ENCODE data around the gene CERT1.
"Not testable (repeated sequence)": the region's sequence is repeated elsewhere in the genome, so short reads cannot be mapped to it uniquely, and the experiment has no call there.

CERT1 gene

GRCh38 chr5:75338408-75338807 lies 173.0 kb downstream of the CERT1 start:
- no peak for DNase-seq

GRCh38 chr5:75337366-75338021 lies 173.9 kb downstream of the CERT1 start:
- DNase-seq = peak in 1 of 2 experiments; percentile 47

- DNase-seq = peak; percentile 97 to 99
Measured at GRCh38 chr5:75336615-75337336, 174.7 kb downstream of the CERT1 start, which contains the start of gene HMGCR. Gene HMGCR, plus strand, starts transcription at chr5:75337220. Its CDS starts 5,386 bp downstream, at chr5:75342606.

- peak; percentile 38 to 81 for DNase-seq
Measured at GRCh38 chr5:75335952-75336614, 175.3 kb downstream of the CERT1 start.

DNA sequence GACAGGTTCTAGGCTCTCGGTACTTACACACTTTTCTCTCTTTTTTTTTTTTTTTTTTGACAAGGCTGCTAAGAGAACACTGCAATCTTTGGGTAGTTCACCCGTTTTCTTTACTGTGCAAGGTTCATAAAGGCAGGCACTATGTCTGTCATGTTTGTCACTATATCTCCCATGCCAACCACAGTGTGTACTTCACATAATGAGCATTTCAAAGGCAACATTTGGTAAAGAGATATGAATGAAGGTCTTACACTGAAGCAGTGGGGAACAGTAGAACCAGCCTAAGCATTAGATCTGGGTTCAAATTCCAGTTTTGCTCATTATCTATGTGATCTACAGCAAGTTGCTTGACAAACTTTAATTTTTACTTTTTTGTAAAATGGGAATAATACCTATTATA lies 175.9 kb downstream of the CERT1 start:
- DNase-seq = no peak

- DNase-seq = not testable (repeated sequence)
Measured at GRCh38 chr5:75334413-75334812, 177.0 kb downstream of the CERT1 start.

GRCh38 chr5:75333759-75334158 lies 177.7 kb downstream of the CERT1 start:
- DNase-seq = not testable (repeated sequence)

- no peak for DNase-seq
Measured at GRCh38 chr5:75331095-75332090, 180.0 kb downstream of the CERT1 start.

- no peak for DNase-seq
Measured at GRCh38 chr5:75330404-75330803, 181.0 kb downstream of the CERT1 start.
